NCI-H187 treated with DMSO at 0.1 percent for 48 hours (cell line): ENCODE data around the gene ATAD3B.
A peak's percentile ranks its signal among the peaks of the same experiment; 100 is the strongest.
"Not testable (repeated sequence)": the region's sequence is repeated elsewhere in the genome, so short reads cannot be mapped to it uniquely, and the experiment has no call there.

Source experiments
- DNase-seq: peaks from one replicate; lab custom pipeline; 2025; lab: John Stamatoyannopoulos, UW

The ATAD3B gene, protein sequence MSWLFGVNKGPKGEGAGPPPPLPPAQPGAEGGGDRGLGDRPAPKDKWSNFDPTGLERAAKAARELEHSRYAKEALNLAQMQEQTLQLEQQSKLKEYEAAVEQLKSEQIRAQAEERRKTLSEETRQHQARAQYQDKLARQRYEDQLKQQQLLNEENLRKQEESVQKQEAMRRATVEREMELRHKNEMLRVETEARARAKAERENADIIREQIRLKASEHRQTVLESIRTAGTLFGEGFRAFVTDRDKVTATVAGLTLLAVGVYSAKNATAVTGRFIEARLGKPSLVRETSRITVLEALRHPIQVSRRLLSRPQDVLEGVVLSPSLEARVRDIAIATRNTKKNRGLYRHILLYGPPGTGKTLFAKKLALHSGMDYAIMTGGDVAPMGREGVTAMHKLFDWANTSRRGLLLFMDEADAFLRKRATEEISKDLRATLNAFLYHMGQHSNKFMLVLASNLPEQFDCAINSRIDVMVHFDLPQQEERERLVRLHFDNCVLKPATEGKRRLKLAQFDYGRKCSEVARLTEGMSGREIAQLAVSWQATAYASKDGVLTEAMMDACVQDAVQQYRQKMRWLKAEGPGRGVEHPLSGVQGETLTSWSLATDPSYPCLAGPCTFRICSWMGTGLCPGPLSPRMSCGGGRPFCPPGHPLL

DNA sequence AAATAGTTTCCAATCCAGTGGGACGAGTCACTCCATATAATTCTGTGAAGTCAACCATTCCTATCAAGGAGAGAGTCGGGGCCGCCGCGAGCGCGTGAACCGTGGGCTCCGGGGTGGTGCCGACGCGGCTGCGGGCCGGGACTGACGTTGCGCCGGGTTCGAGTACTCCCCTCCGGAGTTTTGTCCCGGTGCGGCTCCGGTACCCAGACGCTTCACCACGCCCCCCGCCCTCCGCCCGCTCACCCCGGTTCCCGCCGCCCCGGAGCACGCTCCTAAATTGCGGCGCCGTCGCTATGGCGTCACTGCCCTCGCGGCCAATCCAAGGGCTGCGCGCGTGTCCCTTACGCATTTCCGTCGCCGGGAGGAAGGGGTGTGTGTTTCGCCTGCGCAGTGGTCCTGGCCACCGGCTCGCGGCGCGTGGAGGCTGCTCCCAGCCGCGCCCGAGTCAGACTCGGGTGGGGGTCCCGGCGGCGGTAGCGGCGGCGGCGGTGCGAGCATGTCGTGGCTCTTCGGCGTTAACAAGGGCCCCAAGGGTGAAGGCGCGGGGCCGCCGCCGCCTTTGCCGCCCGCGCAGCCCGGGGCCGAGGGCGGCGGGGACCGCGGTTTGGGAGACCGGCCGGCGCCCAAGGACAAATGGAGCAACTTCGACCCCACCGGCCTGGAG is at the start of gene ATAD3B:
TSS of gene ATAD3B (plus strand) at position 377 of the 664 bp plus-strand sequence. CDS start at position 497, 120 bp downstream.
- peak; percentile 65 for DNase-seq

DNA sequence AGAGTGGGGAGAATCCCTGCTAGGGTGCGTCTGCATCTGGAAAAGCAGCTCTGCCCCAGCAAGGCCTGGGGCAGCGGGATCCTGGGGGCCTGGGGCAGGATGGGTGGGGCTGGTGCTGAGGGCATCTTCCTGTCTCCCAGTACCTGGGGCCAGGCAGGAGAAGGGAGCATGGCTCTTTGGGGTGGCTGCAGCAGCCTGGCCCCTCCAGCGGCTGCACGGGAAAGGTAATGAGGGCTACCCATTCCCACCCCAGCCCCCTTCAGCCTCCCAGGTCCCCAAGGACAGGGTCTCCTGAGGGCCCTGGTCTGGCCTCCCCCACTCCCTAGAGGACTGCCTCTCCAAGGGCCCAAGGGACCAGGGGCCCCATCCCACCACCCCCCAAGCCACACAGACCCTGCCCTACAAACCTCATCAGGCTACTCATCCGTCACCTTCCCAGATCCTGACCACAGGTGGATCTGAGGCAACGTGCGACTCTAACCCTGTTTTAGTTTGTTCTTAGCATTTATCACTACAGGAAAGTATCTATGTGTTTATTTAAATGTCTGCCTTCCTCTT is 49.6 kb upstream of the ATAD3B start:
- DNase-seq = no peak

DNA sequence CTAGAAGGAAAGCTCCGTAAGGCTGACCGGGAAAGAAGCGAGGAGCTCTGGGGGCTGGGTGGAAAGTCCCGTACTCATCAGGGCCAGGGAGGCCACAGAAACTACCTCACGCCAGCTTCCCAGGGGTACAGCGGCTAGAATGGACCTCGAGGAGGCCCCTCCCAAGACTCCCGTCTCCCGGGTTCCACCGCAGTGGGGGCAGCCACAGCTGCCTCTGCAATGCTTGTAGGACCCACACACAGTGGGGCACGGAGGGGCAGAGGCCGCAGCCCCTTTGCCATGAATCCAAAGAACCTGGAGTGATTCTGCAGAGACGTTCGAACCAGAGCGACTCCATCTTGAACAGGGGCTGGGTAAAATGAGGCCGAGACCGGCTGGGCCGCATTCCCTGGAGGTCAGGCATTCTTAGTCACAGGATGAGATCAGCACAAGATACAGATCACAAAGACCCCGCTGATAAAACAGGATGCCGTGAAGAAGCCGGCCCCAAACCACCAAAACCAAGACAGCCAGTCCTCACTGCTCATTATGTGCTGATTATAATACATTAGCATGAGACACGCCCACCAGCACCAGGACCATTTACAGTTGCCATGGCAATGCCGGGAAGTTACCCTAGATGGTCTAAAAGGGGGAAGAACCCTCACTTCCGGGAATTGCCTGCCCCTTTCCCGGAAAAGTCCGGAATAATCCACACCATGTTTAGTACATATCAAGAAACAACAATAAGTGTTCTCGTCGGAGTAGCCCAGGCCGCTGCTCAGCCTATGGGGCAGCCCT is 48.9 kb upstream of the ATAD3B start:
- no peak for DNase-seq

DNA sequence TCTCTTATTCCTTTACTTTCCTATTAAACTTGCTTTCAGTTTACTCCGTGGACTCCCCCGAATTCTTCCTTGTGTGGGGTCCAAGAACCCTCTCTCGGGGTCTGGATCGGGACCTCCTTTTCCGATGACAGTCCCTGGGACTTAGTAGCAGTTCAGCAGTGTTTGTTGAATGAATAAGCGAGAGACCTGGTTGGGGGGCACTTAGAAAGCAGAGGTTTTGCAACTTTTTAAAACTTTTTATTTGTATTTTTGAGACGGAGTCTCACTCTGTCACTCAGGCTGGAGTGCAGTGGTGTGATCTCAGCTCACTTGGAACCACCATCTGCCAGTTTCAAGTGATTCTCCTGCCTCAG is 48.3 kb upstream of the ATAD3B start:
- DNase-seq = no peak

DNA sequence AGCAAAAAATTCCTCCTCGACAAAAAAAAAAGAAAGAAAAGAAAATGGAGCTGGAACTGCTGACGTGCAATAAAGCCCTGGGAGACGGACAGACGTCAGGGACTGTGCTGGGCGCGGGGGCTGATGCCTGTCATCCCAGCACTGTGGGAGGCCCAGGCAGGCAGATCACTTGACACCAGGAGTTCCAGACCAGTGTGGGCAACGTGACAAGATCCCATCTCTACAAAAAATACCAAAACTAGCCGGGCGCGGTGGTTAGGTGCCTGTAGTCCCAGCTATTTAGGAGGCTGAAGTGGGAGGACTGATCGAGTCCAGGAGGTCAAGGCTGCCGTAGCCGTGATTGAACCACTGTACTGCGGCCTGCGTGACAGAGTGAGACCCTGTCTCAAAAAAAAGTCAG is 46.9 kb upstream of the ATAD3B start:
- DNase-seq = no peak

DNA sequence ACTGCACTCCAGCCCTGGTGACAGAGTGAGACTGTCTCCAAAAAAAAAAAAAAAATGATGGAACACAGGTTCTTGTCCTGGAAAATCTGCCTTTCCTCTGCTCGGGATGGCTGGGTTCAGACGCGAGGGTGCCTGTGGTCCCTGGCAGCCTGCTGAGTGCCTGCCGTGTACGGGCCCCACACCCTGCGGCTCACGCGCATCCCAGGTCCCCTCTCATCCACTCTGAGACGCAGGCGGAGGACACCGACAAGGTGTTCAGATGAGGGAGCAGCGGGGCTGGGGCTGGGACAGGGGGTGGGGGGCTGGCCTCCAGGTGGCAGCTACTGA is 46.2 kb upstream of the ATAD3B start:
- DNase-seq = no peak

DNA sequence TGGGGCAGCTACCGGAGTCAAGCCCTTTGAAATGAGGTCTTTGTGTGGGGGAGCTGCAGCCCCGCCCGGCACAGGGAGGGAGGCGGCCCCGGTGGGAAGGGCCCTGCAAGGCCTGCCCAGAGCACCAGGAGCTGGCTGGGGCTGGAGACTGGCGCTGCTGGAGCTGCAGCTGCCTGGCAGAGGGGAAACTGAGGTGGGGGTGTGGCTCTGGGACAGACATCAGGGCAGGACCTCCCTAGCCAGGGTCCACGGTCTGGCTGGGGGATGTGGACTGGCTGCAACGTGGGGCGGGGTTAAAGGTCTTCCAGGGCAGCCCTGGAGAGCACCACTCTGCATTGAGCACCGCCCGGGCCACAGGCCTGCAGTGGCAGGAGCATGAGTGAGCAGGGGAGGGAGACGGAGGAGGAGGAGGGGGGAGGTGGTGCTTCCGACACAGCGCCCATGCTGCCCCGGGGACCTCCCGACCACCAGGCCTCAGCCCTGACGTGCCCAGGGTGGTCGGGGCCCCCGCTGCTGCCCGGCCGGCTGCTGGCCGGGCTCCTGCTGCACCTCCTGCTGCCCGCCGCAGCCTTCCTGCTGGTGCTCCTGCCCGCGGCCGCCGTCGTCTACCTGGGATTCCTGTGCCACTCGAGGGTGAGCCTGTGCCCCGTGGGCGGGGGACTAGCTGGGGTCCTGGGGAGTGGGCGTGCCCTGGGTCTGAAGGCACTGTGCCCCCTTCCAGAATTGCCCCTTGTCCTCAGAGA is 45.6 kb upstream of the ATAD3B start:
- no peak for DNase-seq

DNA sequence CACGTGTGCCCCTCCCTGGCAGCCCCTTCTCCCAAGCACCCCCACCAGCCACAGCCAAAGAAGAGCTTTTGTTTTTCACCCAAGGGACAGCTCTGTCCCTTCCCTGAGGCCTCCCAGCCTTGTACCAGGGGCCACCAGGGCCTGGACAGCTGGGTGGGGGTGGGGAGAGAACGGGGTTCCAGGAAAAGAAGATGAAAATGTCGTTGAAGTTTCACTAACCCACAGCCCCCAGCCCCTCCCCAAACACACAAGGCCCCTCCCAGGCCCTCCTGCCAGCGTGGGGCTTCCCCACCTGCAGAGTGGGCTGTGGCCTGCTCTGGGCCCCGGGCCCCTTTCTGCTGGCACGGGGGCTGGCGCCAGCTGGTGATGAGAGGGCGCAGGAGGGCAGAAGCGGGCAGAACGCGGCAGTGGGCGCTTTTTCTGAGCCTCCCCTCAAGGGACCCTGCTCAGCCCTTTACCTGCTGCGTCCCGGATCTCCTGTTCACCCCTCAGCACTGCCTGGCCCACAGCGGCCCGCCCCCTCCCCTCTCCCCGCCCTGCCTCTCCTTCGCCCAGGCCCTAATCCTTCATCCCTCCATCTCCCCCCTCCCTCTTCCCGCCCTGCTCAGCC is 45.0 kb upstream of the ATAD3B start:
- no peak for DNase-seq

DNA sequence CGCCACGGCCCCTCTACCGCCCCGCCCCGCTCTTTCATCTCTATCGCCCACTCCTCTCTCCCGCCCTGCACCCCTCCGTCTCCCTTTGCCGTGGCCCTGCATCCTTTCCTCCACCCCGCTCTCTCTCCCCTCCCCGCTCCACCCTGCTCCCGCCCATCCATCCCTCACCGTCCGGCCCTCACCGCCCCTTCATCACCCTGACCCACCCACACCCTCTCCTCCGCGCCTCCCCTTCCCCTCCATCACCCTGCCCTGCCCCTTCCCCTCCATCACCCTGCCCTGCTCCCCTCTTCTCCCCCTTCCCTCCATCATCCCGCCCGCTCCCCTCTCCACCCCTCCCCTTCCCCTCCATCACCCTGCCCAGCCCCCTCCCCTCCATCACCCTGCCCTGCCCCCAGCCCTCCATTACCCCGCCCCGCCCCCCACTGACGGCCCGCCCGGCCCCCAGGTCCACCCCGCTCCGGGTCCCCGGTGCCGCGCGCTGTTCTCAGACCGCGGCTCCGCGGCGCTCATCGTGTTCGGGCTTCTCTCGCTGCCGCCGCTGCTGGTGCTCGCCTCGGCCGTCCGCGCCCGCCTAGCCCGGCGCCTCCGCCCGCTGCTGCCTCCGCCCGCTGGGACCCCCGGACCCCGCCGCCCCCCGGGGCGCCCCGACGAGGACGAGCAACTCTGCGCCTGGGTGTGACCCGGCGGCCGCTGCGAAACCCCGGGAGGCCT is 44.3 kb upstream of the ATAD3B start:
- no peak for DNase-seq

DNA sequence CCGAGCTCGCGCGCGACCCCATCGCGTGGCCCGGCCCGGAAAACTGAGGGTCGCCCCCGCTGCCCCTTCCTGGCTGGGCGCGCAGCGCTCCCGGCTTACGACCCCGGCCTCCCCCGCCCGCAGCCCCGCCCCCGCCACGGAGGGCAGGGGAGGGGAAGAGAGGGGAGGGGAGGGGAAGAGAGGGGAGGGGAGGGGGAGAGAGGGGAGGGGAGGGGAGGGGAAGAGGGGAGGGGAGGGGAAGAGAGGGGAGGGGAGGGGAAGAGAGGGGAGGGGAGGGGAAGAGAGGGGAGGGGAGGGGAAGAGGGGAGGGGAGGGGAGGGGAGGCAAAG is 43.8 kb upstream of the ATAD3B start:
- DNase-seq = no peak

DNA sequence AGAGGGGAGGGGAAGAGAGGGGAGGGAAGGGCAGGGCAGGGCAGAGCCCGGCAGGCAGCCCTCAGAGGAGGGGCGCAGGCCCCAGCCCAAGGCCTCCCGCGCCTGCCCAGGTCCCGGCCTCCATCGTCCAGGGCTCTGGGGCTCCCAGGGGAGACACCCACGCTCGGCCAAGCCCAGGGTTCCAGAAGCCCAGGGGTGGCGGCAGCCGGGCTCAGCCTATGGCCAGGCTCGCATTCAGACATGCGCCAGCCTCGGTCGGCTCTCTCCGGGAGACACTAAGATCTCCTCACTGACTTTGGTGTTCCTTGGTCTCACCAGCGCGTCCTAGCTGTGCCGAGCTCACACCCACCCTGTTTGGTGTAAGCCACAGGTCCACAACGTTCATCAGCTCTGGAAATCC is 43.4 kb upstream of the ATAD3B start:
- DNase-seq = no peak

DNA sequence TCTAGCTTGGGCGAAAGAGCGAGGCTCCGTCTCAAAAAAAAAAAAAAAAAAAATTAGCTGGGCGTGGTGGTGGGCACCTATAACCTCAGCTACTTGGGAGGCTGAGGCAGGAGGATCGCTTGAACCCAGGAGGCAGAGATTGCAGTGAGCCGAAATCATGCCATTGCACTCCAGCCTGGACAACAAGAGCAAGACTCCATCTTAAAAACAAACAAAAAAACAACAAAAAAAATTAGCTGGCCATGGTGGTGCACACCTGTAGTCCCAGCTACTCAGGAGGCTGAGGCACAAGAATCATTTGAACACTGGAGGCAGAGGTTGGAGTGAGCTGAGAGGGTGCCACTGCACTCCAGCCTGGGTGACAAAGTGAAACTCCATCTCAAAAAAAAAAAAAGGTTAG is 42.6 kb upstream of the ATAD3B start:
- DNase-seq = not testable (repeated sequence)

DNA sequence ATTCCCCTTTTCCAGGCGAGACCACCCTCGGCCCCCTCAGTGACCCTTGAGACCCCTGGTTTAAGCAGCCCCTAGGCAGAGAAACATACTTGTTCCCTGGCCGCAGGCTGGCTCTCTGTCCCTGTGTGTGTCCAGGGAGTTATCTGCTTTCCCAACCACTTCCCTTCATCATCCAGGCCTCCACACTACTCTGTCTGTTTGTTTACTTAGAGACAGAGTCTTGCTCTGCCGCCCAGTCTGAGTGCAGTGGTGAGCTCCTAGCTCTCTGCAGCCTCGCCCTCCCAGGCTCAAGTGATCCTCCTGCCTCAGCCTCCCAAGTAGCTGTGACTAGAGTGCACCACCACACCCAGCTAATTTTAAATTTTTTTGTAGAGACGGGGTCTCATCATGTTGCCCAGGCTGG is 41.9 kb upstream of the ATAD3B start:
- DNase-seq = no peak

DNA sequence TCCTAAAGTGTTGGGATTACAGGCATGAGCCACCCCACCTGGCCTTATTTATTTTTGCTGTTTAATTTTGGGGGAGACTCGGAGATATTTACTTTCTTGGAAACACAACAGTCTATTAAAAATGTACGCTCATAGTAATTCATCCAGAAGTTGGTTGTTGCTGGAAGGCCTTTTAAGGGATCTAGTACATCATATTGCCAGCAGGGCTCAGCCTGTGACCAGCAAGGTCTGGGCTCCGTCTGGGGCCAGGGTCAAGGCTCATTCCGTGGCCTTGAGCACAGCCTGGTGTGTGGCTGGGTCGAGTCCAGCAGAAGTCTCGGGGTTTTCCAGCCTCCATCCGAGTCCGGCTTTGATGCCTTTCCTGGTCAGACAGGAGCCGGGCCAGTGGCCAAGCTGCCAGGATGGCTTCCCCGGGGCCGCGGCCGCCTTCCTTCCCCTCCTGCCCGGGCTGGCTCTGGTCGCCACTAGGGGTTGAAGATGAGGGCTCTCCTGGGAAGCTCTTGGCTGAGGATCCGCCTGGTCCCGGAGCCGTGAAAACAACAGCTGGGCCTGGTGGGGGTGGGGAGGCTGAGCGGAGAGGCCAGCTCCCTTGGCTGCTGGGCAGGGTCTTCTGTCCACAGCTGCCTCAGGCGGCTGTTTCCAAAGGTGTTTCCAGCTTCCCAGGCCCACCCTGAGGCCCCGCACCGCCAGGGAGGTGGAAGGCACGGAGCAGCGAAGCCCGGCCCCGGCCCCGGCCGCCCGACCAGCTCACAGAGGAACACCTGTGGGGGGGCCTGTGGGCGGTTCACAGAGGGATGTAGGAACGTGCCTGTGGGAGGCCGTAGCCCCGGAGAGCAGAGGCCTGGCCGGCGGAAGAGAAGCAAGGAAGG is 41.2 kb upstream of the ATAD3B start:
- DNase-seq = no peak

DNA sequence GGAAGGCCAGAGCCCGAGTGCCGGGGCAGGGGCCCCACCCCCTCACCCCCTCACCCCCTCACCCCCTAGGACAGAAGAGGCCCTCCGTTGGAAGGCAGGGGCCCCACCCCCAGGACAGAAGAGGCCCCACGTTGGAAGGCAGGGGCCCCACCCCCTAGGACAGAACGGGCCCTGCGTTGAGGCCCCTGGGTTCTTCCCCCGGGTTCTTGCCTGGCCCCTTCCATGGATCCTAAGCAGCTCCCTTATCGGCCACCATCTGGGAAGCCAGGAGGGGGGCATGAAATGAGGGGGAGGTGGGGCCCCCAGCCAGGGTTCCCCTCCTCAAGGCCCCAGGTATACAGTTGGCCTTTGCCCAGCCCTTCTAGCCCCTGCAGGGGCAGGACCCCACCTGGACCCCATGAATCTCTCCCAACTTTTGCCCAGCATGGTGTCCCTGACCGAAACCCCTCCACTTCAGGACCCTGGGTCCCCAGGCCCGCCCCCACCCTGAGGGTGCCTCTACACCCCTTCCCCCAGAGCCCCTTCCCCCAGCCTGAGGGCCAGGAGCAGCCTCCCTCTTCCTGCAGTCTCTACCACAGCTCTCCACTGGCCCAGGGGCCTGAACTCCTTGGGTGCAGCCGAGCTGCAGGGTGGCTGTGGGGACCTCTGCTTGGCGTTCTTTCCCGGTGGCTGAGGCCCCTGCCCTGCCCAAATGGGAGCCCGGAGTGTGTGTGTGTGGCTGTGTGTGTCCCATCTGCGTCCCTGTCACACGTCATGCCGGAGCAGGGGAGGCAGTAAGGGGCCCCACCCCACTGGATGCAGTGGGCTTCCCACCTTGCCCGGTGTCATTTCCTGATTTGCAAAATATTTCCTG is 40.3 kb upstream of the ATAD3B start:
- no peak for DNase-seq

DNA sequence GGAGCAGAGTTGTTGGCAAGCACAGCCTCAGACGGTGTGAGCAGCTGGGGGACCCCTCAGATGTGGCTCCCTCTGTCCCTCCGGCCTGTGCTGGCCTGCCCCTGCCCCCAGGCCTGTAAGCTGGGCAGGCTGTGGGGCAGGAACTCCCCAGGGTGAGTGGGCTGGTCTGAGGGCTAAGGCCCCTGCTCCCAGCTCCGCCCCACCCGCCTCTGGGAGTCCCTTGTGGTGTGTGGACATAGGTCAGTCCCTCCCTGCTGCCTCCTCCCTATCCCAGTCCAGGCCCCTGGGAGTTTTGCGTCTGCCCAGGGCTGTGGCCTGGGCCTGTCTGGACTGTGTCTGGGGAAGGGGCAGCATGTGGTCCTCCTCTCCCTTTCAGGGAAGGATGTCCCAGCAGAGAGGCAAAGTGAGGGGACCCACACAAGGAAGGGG is 39.7 kb upstream of the ATAD3B start:
- DNase-seq = no peak

DNA sequence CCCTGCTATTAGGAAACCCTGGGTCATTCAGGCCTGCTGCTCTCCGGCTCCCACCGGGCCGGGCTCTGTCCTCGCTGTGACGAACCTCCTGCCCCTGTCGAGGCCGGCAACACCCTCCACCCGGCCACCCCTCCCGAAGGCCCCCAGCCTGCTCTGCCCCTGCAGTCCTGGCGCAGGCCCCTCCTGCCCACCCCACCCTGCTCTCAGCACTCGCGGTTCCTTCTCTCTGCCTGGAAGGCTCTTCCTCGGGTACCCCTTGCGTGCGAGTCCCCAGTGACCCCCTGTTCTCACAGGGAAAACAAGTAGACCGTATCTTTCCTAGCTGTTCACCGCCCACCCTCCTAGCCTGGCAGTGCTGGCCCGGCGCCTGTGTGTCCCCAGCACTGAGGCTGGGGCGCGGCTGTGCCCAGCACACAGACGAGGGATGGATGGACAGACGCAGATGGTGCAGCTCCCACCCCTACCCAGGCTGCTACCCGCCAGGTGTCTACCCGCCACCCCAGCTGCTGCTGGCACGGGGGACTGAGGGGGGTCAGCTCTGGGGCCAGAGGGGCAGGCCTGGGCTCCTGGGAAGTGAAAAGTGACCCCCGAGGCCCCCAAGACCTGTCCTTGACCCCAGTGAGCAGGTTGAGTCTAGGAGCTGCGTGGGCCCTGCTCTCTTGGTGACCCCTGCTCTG is 39.2 kb upstream of the ATAD3B start:
- no peak for DNase-seq
